EH (cell line): Measurements from ENCODE around the gene SCNN1A.

Experiments used
- DNase-seq: peaks from one replicate; pipeline ENCODE4 v3.0.0-alpha.2; 2015; ENCODE audit warnings: low read depth

The SCNN1A gene

GRCh38 chr12:6375269-6376078 is at the start of gene SCNN1A:
Gene SCNN1A (minus strand): TSS chr12:6375563. CDS start chr12:6374783, 780 bp downstream.
- DNase-seq, result no peak

GRCh38 chr12:6424866-6425265 is 49.5 kb upstream of the SCNN1A start:
- DNase-seq, result no peak

GRCh38 chr12:6424008-6424347 is 48.6 kb upstream of the SCNN1A start:
- DNase-seq, result no peak

GRCh38 chr12:6423267-6424007 is 48.1 kb upstream of the SCNN1A start:
- DNase-seq, result peak; percentile 93

GRCh38 chr12:6420364-6420763 is 45.0 kb upstream of the SCNN1A start:
- no peak for DNase-seq

GRCh38 chr12:6418796-6419195 is 43.4 kb upstream of the SCNN1A start:
- no peak for DNase-seq

- DNase-seq, result no peak
Measured at GRCh38 chr12:6416596-6416995, 41.2 kb upstream of the SCNN1A start.

- no peak for DNase-seq
Measured at GRCh38 chr12:6407236-6407954, 32.0 kb upstream of the SCNN1A start.

GRCh38 chr12:6405963-6406362 is 30.6 kb upstream of the SCNN1A start:
- DNase-seq, result no peak

- DNase-seq, result no peak
Measured at GRCh38 chr12:6404390-6404789, 29.0 kb upstream of the SCNN1A start.

GRCh38 chr12:6399884-6400644 is 24.7 kb upstream of the SCNN1A start:
- DNase-seq, result no peak

GRCh38 chr12:6396031-6396430 is 20.7 kb upstream of the SCNN1A start:
- no peak for DNase-seq

- DNase-seq, result no peak
Measured at GRCh38 chr12:6394398-6394797, 19.0 kb upstream of the SCNN1A start.

- no peak for DNase-seq
Measured at GRCh38 chr12:6393109-6393508, 17.7 kb upstream of the SCNN1A start.

- peak; percentile 14 for DNase-seq
Measured at GRCh38 chr12:6392504-6392903, 17.1 kb upstream of the SCNN1A start.

- DNase-seq, result no peak
Measured at GRCh38 chr12:6391013-6391412, 15.7 kb upstream of the SCNN1A start.

- DNase-seq, result no peak
Measured at GRCh38 chr12:6390084-6390799, 14.9 kb upstream of the SCNN1A start.

GRCh38 chr12:6387541-6387940 is 12.2 kb upstream of the SCNN1A start:
- no peak for DNase-seq

GRCh38 chr12:6386491-6386890 is 11.1 kb upstream of the SCNN1A start:
- DNase-seq, result no peak

- no peak for DNase-seq
Measured at GRCh38 chr12:6386038-6386437, 10.7 kb upstream of the SCNN1A start.
